K562 (cell line): ENCODE data around the gene CTPS2. TPM values are rescaled to one million over a fixed set of nuclear protein-coding genes. Genes with fewer than 3 reads are reported as not detected.

ENCODE experiments used
- HMBOX1 ChIP-seq: sonication (generic); IDR thresholded peaks from 2 replicates; pipeline ENCODE4 v1.6.1; 2016
- JUND ChIP-seq, 2 experiments: IDR thresholded peaks; 2 replicates in 1 of 2; 3 replicates in 1 of 2; pipeline ENCODE4 v1.6.1; 2011; ENCODE audit warnings: borderline replicate concordance in 2 of 2, low read depth in 2 of 2, low read length in 2 of 2, improper control_type of control experiment in 1 of 2, missing biosample characterization in 1 of 2, missing genetic modification characterization in 1 of 2, missing genetic modification reagents in 1 of 2
- KHSRP ChIP-seq: fragments of 450-650 bp; IDR thresholded peaks from 2 replicates; pipeline ENCODE4 v1.6.1; 2017
- MECOM ChIP-seq: fragments of 250-450 bp; sonication (Bioruptor Pico); IDR thresholded peaks from 2 replicates; pipeline ENCODE4 v1.8.0; 2022; ENCODE audit warnings: inconsistent platforms
- PRPF4 ChIP-seq: fragments of 200-400 bp; formaldehyde crosslinking; IDR thresholded peaks from one replicate; pipeline ENCODE4 v1.6.1; 2017; ENCODE audit warnings: low read length, low read depth, mild to moderate bottlenecking; ENCODE audit not compliant: insufficient read depth, poor library complexity, severe bottlenecking
- SLC30A9 ChIP-seq: fragments of 250-450 bp; sonication (Bioruptor Pico); IDR thresholded peaks from 2 replicates; pipeline ENCODE4 v1.8.0; 2022; ENCODE audit warnings: mild to moderate bottlenecking, moderate library complexity
- SRF ChIP-seq, 2 experiments: fragments of 250-450, 450-650 bp in 1 of 2; sonication (Bioruptor Pico) in 1 of 2; sonication (generic) in 1 of 2; formaldehyde crosslinking; IDR thresholded peaks; 2 replicates each; pipeline versions ENCODE4 v1.5.0 to v1.5.1; 2020 to 2022; ENCODE audit warnings: mild to moderate bottlenecking in 1 of 2, missing genetic modification reagents in 1 of 2
- SRSF3 ChIP-seq: fragments of 200-400 bp; formaldehyde crosslinking; IDR thresholded peaks from 2 replicates; pipeline ENCODE4 v1.6.1; 2016; ENCODE audit warnings: mild to moderate bottlenecking, low read length, moderate library complexity; ENCODE audit not compliant: insufficient read depth
- USF2 ChIP-seq: sonication (generic); formaldehyde crosslinking; IDR thresholded peaks from 2 replicates; pipeline ENCODE4 v1.5.0; 2020; ENCODE audit warnings: missing genetic modification reagents
- ZFP1 ChIP-seq: fragments of 450-650 bp; formaldehyde crosslinking; IDR thresholded peaks from 2 replicates; pipeline ENCODE4 v1.4.0; 2020; ENCODE audit warnings: mild to moderate bottlenecking, mixed read lengths
- ZNF124 ChIP-seq: sonication (generic); formaldehyde crosslinking; IDR thresholded peaks from 2 replicates; pipeline ENCODE4 v1.8.1; 2022; ENCODE audit warnings: missing genetic modification reagents
- polyA plus RNA-seq, 8 experiments: library from polyadenylated mRNA; depleted of rRNA in 4 of 8; stranded (reverse) in 5 of 8; unstranded in 3 of 8; fragments of >200 nt; fragmentation: Nextera tagmentation in 2 of 8; fragmentation: Illumina TruSeq in 1 of 8; extraction: Ambion mirVana in 2 of 8; extraction: Trizol in 1 of 8; gene quantifications; 2 replicates each; pipeline versions ENCODE4 v1.2.1 to v1.2.3, GENCODE V29; 2011 to 2014; ENCODE audit warnings: inconsistent platforms in 1 of 8, missing spikeins in 1 of 8
- total RNA-seq, 7 experiments: library from RNA; depleted of rRNA in 6 of 7; stranded (reverse); fragments of >200 nt in 6 of 7; fragmentation: Illumina TruSeq in 2 of 7; extraction: Trizol in 2 of 7; gene quantifications; 2 replicates each; pipeline versions ENCODE4 v1.2.1 to v1.2.3, GENCODE V29; 2011 to 2021; ENCODE audit warnings: low replicate concordance in 1 of 7
- TF ChIP-seq, protein P1 (sequence below), 2 experiments: fragments of 450-650 bp; IDR thresholded peaks; 2 replicates each; pipeline ENCODE4 v1.6.1; 2016; ENCODE audit warnings: mild to moderate bottlenecking in 2 of 2, borderline replicate concordance in 1 of 2, low read depth in 1 of 2, moderate library complexity in 1 of 2
- TF ChIP-seq, protein P2 (sequence below): fragments of 250-450 bp; sonication (Bioruptor Pico); IDR thresholded peaks from 2 replicates; pipeline ENCODE4 v1.8.0; 2021; ENCODE audit warnings: mild to moderate bottlenecking, moderate library complexity

CTPS2 gene
- total and polyA plus RNA-seq, 9 of the 15 experiments (the other 6 are each of a cell fraction or from before 2014, with no cell fraction given), result 5.4 to 19.5 (median 14.1) TPM

DNA sequence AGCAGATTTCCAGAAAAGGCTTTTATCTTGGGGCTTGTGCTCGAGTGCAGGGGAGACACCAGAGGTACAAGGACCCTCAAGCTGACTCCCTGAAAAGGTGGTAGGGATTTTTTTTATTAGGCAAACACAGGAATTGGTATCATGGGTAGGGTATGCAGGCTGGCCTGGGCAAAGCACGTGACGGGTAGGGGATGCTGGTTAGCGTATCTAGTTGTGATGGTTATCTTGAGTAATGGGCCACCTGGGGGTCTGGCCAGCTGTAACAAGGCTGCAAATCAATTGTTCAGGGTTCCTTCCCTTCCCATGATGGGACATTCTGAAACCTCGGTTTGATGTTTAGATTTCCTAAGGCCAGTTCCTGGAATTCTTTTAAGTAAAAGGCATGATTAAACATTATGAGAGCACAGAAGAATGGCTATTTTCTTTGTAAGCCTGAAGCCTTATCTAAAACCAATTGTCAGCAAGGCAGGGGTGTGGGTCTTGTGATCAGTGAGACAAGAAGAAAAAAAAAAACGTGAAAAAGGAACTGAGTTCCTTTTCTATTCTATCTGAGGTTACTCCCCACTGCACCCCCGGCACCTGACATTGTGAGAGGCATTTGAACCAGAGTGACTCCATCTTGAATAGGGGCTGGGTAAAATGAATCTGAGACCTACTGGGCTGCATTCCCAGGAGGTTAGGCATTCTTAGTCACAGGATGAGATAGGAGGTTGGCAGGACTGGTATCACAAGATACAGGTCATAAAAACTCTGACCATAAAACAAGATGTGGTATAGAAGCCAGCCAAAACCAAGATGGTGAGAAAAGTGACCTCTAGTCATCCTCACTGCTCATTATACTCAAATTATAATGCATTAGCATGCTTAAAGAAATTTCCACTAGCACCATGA, 126.7 kb downstream of the CTPS2 start (continued):
- TF ChIP-seq, protein P1, sequence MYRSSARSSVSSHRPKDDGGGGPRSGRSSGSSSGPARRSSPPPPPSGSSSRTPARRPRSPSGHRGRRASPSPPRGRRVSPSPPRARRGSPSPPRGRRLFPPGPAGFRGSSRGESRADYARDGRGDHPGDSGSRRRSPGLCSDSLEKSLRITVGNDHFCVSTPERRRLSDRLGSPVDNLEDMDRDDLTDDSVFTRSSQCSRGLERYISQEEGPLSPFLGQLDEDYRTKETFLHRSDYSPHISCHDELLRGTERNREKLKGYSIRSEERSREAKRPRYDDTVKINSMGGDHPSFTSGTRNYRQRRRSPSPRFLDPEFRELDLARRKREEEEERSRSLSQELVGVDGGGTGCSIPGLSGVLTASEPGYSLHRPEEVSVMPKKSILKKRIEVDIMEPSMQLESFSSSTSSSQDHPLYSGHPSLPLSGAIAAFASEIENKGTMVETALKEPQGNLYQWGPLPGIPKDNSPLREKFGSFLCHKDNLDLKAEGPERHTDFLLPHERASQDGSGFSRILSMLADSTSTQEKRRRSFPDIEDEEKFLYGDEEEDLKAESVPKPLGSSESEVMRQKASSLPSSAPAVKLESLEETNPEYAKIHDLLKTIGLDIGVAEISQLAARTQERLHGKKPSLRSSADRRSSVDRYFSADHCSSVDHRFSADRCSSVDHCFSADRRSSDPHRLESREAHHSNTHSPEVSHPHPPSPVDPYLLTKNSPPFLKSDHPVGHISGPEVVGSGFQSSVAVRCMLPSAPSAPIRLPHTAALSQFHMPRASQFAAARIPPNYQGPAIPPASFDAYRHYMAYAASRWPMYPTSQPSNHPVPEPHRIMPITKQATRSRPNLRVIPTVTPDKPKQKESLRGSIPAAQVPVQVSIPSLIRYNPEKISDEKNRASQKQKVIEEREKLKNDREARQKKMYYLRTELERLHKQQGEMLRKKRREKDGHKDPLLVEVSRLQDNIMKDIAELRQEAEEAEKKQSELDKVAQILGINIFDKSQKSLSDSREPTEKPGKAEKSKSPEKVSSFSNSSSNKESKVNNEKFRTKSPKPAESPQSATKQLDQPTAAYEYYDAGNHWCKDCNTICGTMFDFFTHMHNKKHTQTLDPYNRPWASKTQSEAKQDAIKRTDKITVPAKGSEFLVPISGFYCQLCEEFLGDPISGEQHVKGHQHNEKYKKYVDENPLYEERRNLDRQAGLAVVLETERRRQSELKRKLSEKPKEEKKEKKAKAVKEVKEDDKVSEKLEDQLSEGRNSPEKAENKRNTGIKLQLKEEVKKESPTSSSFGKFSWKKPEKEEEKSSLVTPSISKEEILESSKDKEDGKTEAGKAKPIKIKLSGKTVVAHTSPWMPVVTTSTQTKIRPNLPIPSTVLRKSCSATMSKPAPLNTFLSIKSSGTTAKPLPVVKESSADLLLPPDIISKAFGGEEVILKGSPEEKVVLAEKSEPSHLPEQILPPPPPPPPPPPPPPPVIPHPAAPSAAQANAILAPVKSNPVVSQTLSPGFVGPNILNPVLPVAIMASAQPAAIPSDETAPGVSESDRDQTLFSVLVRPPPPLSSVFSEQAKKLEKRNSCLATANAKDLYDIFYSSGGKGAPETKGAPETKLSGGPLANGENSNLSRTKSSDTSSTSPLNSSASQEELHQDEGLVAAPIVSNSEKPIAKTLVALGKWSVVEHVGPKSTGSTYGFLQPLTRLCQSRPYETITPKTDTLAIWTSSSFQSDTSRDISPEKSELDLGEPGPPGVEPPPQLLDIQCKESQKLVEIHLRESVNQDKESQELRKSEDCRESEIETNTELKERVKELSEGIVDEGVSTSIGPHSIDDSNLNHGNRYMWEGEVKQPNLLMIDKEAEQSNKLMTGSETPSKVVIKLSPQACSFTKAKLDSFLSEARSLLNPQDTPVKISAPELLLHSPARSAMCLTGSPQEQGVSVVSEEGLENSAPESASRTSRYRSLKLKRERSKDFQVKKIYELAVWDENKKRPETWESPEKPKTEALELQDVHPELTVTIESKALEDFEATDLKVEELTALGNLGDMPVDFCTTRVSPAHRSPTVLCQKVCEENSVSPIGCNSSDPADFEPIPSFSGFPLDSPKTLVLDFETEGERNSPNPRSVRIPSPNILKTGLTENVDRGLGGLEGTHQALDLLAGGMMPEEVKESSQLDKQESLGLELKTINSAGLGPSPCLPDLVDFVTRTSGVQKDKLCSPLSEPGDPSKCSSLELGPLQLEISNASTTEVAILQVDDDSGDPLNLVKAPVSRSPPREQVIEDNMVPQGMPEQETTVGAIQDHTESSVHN (IDR thresholded peaks at IDR 0.05; ENCODE audit: borderline replicate concordance in 1 of 2, low read depth in 1 of 2), result no peak
- TF ChIP-seq KHSRP (no peak), SLC30A9 (CRISPR knock-in tag) (no peak), ZNF124 (CRISPR knock-in tag) (no peak), USF2 (CRISPR knock-in tag) (no peak), PRPF4 (no peak), HMBOX1 (no peak), ZFP1 (CRISPR knock-in tag) (0 out of 2 replicates have a peak, but pooled peaks have one; percentile 32), SRF (CRISPR knock-in tag; IDR thresholded peaks at IDR 0.05) (no peak), MECOM (CRISPR knock-in tag) (peak; percentile 88), JUND (IDR thresholded peaks at IDR 0.05; ENCODE audit: borderline replicate concordance, low read depth, low read length) (no peak), JUND (tag; IDR thresholded peaks at IDR 0.05; ENCODE audit: borderline replicate concordance, low read depth, low read length) (no peak), SRSF3 (no peak)
- TF ChIP-seq, protein P2, sequence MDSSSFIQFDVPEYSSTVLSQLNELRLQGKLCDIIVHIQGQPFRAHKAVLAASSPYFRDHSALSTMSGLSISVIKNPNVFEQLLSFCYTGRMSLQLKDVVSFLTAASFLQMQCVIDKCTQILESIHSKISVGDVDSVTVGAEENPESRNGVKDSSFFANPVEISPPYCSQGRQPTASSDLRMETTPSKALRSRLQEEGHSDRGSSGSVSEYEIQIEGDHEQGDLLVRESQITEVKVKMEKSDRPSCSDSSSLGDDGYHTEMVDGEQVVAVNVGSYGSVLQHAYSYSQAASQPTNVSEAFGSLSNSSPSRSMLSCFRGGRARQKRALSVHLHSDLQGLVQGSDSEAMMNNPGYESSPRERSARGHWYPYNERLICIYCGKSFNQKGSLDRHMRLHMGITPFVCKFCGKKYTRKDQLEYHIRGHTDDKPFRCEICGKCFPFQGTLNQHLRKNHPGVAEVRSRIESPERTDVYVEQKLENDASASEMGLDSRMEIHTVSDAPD (CRISPR knock-in tag), result no peak
